NOMO-1 (cell line): ENCODE data around the gene DALRD3.

Source experiments
- DNase-seq, 2 experiments: peaks; one replicate each; lab custom pipeline; 2025; ENCODE audit not compliant: unreplicated experiment in 2 of 2; lab: John Stamatoyannopoulos, UW

The DALRD3 gene

DNA sequence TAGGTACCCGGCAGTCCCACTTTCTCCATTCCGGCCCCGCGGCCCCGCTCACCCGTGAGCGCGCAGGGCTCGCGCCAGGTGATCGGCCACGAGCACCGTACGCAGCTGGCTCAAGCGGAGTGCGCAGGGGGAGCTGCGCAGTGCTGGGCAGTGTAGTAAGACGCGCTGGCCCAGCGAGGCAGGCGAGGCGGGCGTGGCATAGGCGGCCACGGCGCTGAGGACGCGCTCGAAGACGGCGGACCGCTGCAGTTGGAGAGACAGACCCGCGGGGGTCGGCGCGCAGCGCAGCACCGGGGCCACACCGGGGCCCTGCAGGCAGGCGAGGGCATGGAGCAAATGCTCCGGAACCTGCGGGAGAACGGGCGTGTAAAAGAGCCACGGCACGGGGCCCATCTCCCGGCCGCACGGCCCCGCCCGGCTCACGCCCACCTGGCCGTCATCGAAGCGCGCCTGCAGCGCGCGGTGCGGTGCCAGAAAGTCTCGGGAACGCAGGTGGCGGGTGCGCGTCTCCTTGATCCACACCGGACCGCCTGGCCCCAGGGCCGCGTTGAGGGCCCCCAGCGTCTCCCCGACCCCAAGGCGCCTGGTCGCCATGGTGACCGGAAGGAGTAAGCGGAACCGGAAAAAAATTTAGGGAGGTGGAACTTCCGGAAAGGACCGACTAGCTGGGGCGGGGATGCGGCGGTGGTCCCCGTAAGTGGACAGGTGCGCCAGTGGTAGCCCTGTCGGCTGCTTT is at the start of gene DALRD3:
Gene DALRD3, minus strand, starts transcription at position 610 of the 736 bp plus-strand sequence. Its CDS starts 16 bp downstream, at position 594.
- peak; percentile 73 to 86 for DNase-seq

GRCh38 chr3:49058011-49058410 is 39.6 kb upstream of the DALRD3 start:
- DNase-seq: no peak

GRCh38 chr3:49057268-49057667 is 38.9 kb upstream of the DALRD3 start:
- no peak for DNase-seq

GRCh38 chr3:49054344-49054862 is 36.0 kb upstream of the DALRD3 start:
- DNase-seq: no peak

DNA sequence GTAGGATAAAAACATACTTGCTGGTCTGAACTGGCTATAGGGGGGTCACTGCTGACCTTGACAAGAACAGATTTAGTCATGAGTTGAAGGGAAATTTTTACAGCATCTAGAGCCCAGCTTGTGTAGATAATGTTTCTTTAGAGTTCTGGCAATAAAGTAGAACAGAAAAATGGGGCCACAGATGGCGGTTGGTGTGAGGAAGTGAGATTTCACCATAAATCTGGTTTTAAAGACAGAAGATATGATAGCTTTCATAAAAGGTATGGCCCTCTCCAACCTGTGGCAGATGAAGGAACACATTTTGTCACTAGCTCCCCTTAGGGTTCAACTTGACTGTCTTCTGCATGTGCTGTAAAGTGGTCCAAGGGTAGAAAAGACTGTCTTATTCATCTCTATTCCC is 35.2 kb upstream of the DALRD3 start:
- DNase-seq: peak; percentile 54 to 69

GRCh38 chr3:49035281-49035680 is 16.9 kb upstream of the DALRD3 start:
- peak in 1 of 2 experiments; percentile 32 for DNase-seq

- no peak for DNase-seq
Observed at GRCh38 chr3:49034650-49035049, 16.3 kb upstream of the DALRD3 start.

DNA sequence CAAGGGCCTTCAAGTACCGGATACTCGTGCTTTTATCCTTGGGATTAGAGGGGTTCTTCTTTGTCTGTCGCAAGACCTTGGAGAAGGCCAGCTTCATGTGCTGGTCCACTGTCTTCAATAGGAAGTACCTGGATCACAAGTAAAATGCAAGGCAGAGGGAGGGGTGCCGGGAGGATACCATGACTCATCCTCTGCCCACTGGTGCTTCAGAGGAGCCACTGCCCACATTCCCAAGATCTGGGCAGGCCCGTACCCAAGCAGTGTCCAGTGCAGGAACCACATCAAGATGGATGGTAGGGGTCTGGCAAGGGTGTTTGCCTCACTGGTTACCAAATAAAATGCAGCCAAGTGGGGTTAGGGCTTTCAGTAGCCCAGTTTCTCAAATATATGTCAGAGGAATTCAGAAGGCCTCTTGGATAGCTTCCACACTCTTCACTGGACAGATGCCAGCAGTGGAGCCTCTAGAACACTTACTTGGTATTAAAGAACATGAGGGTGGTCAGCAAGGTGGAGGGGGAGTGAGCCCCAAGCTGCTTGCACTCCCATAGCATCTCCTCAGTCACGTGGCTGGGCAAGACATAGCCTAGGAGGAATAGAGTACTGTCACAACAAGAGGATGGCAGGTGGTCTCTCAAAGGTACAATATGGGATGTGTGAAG is 14.4 kb upstream of the DALRD3 start:
- DNase-seq: no peak

GRCh38 chr3:49030321-49030720 is 11.9 kb upstream of the DALRD3 start:
- DNase-seq: no peak

DNA sequence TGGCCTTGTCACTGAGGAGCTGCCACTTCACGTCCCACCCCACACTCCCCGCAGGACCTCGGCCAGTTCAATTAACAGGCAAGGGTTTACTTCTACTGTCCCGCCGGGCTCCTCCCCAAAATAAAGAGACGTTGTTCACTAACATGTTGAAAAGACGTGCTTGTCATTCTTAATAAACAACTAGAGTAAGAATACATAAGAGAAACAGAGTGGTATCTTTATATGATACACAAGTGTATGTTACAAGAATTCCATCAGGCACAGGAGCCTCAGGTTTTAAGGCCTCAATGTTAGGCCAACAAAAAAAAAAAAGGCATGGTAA is 11.1 kb upstream of the DALRD3 start:
- DNase-seq: no peak

- peak; percentile 90 to 97 for DNase-seq
Observed at GRCh38 chr3:49028673-49029562, 10.5 kb upstream of the DALRD3 start, which contains the start of gene IMPDH2. IMPDH2 (minus strand) TSS chr3:49029398; CDS start chr3:49029350, 48 bp downstream.

GRCh38 chr3:49028298-49028672 is 9.9 kb upstream of the DALRD3 start:
- DNase-seq: no peak

DNA sequence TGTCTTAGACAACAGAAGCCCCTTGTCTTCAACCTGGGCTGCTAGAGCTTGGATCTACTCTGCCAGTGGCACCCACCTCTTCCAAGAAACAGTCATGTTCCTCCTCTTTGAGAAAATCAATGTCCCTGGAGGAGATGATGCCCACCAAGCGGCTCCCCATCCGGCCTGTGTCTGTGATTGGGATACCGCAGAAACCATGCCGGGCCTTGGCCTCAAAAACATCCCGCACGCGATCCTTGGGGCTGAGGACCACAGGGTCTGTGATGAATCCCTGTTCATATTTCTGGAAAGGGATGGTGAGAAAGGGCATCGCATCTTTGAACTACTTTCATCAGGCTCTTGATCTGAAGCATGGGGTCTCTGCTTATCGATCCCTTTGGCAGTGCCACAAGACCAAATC is 9.3 kb upstream of the DALRD3 start:
- DNase-seq: no peak

GRCh38 chr3:49026536-49026935 is 8.2 kb upstream of the DALRD3 start:
- no peak for DNase-seq

DNA sequence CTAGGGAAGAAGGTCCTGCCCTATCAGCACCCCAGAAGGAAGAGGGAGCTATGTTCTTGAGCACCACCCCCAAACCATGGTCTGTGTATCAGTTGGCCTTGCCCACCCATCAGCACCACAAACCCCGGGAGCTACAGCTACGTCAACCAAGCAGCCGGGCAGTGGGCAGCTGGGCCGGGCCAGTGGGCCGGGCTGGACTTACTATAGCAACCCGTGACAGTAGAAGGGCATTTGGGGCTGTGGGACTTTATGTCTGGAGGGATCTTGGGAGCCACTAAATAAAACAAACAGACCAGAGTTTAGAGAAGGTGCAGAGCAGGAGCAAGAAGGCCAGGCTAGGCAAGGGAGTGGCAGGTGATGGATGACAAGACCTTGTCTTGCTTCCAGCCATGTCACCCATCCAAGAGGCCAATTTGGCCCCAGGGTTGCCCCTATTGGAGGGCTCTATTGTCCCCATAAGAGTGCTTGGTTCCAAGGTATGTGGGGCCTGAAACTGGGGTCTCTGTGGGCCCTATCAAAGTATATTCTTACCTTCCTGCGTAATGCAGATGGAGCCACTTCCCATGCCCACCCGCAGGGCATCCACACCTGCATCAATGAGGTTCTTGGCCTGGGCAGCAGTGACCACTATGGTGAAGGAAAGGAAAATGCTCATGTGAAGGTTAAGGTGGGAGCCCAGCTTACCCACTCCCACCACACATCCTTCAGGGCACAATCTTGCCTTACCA is 7.6 kb upstream of the DALRD3 start:
- DNase-seq: no peak

GRCh38 chr3:49025005-49025792 is 6.8 kb upstream of the DALRD3 start:
- DNase-seq: no peak

- no peak for DNase-seq
Observed at GRCh38 chr3:49024449-49024848, 6.1 kb upstream of the DALRD3 start.

DNA sequence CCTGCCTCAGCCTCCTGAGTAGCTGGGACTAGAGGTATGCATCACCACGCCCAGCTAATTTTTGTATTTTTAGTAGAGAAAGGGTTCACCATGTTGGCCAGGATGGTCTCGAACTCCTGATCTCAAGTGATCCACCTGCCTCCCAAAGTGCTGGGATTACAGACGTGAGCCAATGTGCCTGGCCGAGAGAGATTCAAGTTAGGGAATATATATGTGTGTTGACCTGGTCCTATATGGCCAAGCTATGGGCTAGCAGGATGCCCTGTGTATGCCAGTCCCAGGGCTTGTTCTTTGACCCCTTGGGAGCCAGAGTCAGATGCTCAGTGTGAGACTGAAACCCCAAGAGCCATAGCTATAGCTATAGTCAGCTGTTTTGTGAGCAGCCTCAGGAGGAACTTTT is 5.4 kb upstream of the DALRD3 start:
- DNase-seq: no peak

GRCh38 chr3:49022688-49023171 is 4.3 kb upstream of the DALRD3 start:
- peak in 1 of 2 experiments; percentile 24 for DNase-seq
